Parathyroid adenoma (tissue), 2 donors: ENCODE results near the gene ZNF512.

ENCODE experiments used
- H2AFZ ChIP-seq: fragments of 300-600 bp; sonication (generic); one replicate; pipeline ENCODE4 v1.7.0; 2017; ENCODE audit warnings: antibody characterized with exemption, mild to moderate bottlenecking
- H3K27ac ChIP-seq: fragments of 300-600 bp; sonication (generic); one replicate; pipeline ENCODE4 v1.7.0; 2017
- H3K27me3 ChIP-seq: fragments of 300-600 bp; sonication (generic); one replicate; pipeline ENCODE4 v1.7.0; 2017; ENCODE audit warnings: low read length; ENCODE audit not compliant: control insufficient read depth, insufficient read depth
- H3K36me3 ChIP-seq: fragments of 300-600 bp; sonication (generic); one replicate; pipeline ENCODE4 v1.7.0; 2017; ENCODE audit warnings: low read length; ENCODE audit not compliant: control insufficient read depth, insufficient read depth
- H3K4me1 ChIP-seq: fragments of 300-600 bp; sonication (generic); one replicate; pipeline ENCODE4 v1.7.0; 2017; ENCODE audit warnings: control low read depth
- H3K4me2 ChIP-seq: fragments of 300-600 bp; sonication (generic); one replicate; pipeline ENCODE4 v1.7.0; 2017; ENCODE audit warnings: low read length
- H3K4me3 ChIP-seq: fragments of 300-600 bp; sonication (generic); one replicate; pipeline ENCODE4 v1.7.0; 2017; ENCODE audit warnings: low read depth, low read length
- H3K79me2 ChIP-seq: fragments of 300-600 bp; sonication (generic); one replicate; pipeline ENCODE4 v1.7.0; 2017; ENCODE audit warnings: control low read depth
- H3K9ac ChIP-seq: fragments of 300-600 bp; sonication (generic); one replicate; pipeline ENCODE4 v1.7.0; 2017; ENCODE audit warnings: mild to moderate bottlenecking
- H3K9me3 ChIP-seq: fragments of 300-600 bp; sonication (generic); one replicate; pipeline ENCODE4 v1.7.0; 2017; ENCODE audit warnings: low read length; ENCODE audit not compliant: control insufficient read depth
- CTCF ChIP-seq: fragments of 300-600 bp; sonication (generic); IDR thresholded peaks from one replicate; pipeline ENCODE4 v1.7.0; 2017; ENCODE audit warnings: antibody characterized with exemption, mild to moderate bottlenecking
- donor health status: primary hyperparathyroidism.

ZNF512 gene

GRCh38 chr2:27582129-27582694 lies 630 bp upstream of the ZNF512 start:
- peaks cover 8% of the 10 kb centered on the region for H3K4me1 ChIP-seq
- peak overlapping the region; percentile 66 for H3K4me3 ChIP-seq
- peaks cover 24% of the 10 kb centered on the region for H3K79me2 ChIP-seq
- H3K9ac ChIP-seq = no peak overlapping the region
- H3K9me3 ChIP-seq = no peaks in the 10 kb centered on the region
- no peak for TF ChIP-seq CTCF
- peak overlapping the region; percentile 88 for H2AFZ ChIP-seq
- H3K27me3 ChIP-seq = no peaks in the 10 kb centered on the region
- H3K27ac ChIP-seq = peak overlapping the region; percentile 58
- no peaks in the 10 kb centered on the region for H3K36me3 ChIP-seq
- H3K4me2 ChIP-seq = peak overlapping the region; percentile 57

GRCh38 chr2:27583390-27583915 lies 611 bp downstream of the ZNF512 start:
- Histone ChIP-seq H3K4me3 (peak overlapping the region; percentile 66), H3K4me2 (peak overlapping the region; percentile 57), H3K36me3 (no peaks in the 10 kb centered on the region), H3K27ac (peak overlapping the region; percentile 58), H3K27me3 (no peaks in the 10 kb centered on the region), H3K9me3 (no peaks in the 10 kb centered on the region), H3K4me1 (peaks cover 8% of the 10 kb centered on the region), H3K79me2 (peaks cover 24% of the 10 kb centered on the region), H2AFZ (peak overlapping the region; percentile 88), H3K9ac (no peak overlapping the region)
- TF ChIP-seq CTCF = no peak

GRCh38 chr2:27584597-27584996 lies 1.8 kb downstream of the ZNF512 start:
- Histone ChIP-seq H3K27ac (no peak overlapping the region), H3K9ac (no peak overlapping the region), H3K27me3 (no peaks in the 10 kb centered on the region), H3K4me3 (no peak overlapping the region), H3K4me1 (peaks cover 8% of the 10 kb centered on the region), H3K4me2 (no peak overlapping the region), H2AFZ (no peak overlapping the region), H3K36me3 (no peaks in the 10 kb centered on the region), H3K79me2 (peaks cover 24% of the 10 kb centered on the region), H3K9me3 (no peaks in the 10 kb centered on the region)
- no peak for TF ChIP-seq CTCF

GRCh38 chr2:27587025-27587424 lies 4.2 kb downstream of the ZNF512 start:
- Histone ChIP-seq H3K4me1 (peaks cover 8% of the 10 kb centered on the region), H3K27me3 (no peaks in the 10 kb centered on the region), H2AFZ (no peak overlapping the region), H3K9ac (no peak overlapping the region), H3K36me3 (no peaks in the 10 kb centered on the region), H3K9me3 (no peaks in the 10 kb centered on the region), H3K27ac (no peak overlapping the region), H3K79me2 (peaks cover 28% of the 10 kb centered on the region), H3K4me3 (no peak overlapping the region), H3K4me2 (no peak overlapping the region)
- no peak for TF ChIP-seq CTCF

- no peaks in the 10 kb centered on the region for H3K36me3 ChIP-seq
- no peak overlapping the region for H2AFZ ChIP-seq
- H3K9me3 ChIP-seq = no peaks in the 10 kb centered on the region
These were observed 5.5 kb downstream of the ZNF512 start for GRCh38 chr2:27588308-27588707.

More at GRCh38 chr2:27588308-27588707, 5.5 kb downstream of the ZNF512 start:
- Histone ChIP-seq H3K4me2 (no peak overlapping the region), H3K9ac (no peak overlapping the region), H3K4me1 (peaks cover 8% of the 10 kb centered on the region), H3K27ac (no peak overlapping the region), H3K27me3 (no peaks in the 10 kb centered on the region), H3K4me3 (no peak overlapping the region), H3K79me2 (peaks cover 32% of the 10 kb centered on the region)
- TF ChIP-seq CTCF = no peak
